ENCODE results near the gene UBE2F.

GRCh38 chr2:238006510-238006909, 39.7 kb downstream of the UBE2F start:
- no peak for TF ChIP-seq CTCF (IDR thresholded peaks at IDR 0.05)
- TF ChIP-seq POLR2A (IDR thresholded peaks at IDR 0.05) = no peak
